HCT116 (cell line): ENCODE measurements around the gene EEF2KMT. TPM values are rescaled to one million over a fixed set of nuclear protein-coding genes. Genes with fewer than 3 reads are reported as not detected.

Source experiments
- ATAC-seq: fragments of 200-7000 bp; cut with Tn5 transposase; 2 replicates; pipeline ENCODE4 v1.9.1; 2020; ENCODE audit warnings: mild to moderate bottlenecking, moderate library complexity
- BruUV-seq: library from RNA; stranded (reverse); fragments of 400-500 nt; replicated peaks from 2 replicates; lab custom pipeline; 2021; lab: Mats Ljungman, UMichigan
- CTCF ChIA-PET: fragments of 300-600 bp; sonication (Branson Sonifier 250); formaldehyde crosslinking; loops from one replicate; lab custom pipeline; 2021; ENCODE audit warnings: antibody characterized with exemption; lab: Charles Lee
- POLR2A ChIA-PET: fragments of 300-600, 350-600 bp; sonication (Branson Sonifier 250); formaldehyde crosslinking; loops from one replicate; lab custom pipeline; 2021; ENCODE audit warnings: antibody characterized with exemption; lab: Charles Lee
- RAD21 ChIA-PET, 2 experiments: fragments of 300-600 bp; sonication (Branson Sonifier 250); formaldehyde crosslinking; loops; one replicate each; lab custom pipeline; 2023; ENCODE audit warnings: low total read pairs in 2 of 2; ENCODE audit not compliant: uncharacterized antibody in 2 of 2, unreplicated experiment in 2 of 2, low non-redundant PET in 1 of 2; lab: Charles Lee
- DNase-seq: peaks from one replicate; pipeline ENCODE4 v3.0.0-alpha.2; 2010; ENCODE audit warnings: low read depth, low spot score
- H2AFZ ChIP-seq: fragments of 200-600 bp; shearing (Covaris generic), sonication (generic); 2 replicates; pipeline ENCODE4 v1.6.1; 2017; ENCODE audit warnings: low read depth, mixed run types, mixed read lengths, antibody characterized with exemption, low read length; ENCODE audit not compliant: poor library complexity, severe bottlenecking
- H3K27ac ChIP-seq: 2 replicates; pipeline ENCODE4 v1.5.1; 2012; ENCODE audit warnings: low read depth, low read length
- H3K27me3 ChIP-seq: fragments of 200-600 bp; sonication (generic); 2 replicates; pipeline ENCODE4 v1.6.1; 2016; ENCODE audit warnings: mixed run types, low read length, mixed read lengths; ENCODE audit not compliant: insufficient read depth
- H3K36me3 ChIP-seq, 2 experiments: fragments of 200-500 bp in 1 of 2; fragments of 200-600 bp in 1 of 2; sonication (Bioruptor generic) in 1 of 2; sonication (generic) in 1 of 2; 2 replicates each; pipeline versions ENCODE4 v1.5.1 to v1.6.1; 2014 to 2016; ENCODE audit warnings: low read length in 2 of 2, inconsistent platforms in 1 of 2, mixed read lengths in 1 of 2, mixed run types in 1 of 2; ENCODE audit not compliant: insufficient read depth in 2 of 2, control insufficient read depth in 1 of 2
- H3K4me1 ChIP-seq, 2 experiments: fragments of 200-600 bp in 1 of 2; sonication (generic) in 1 of 2; 2 replicates each; pipeline versions ENCODE4 v1.5.1 to v1.6.1; 2012 to 2017; ENCODE audit warnings: low read length in 2 of 2, inconsistent platforms in 1 of 2, mild to moderate bottlenecking in 1 of 2, mixed read lengths in 1 of 2, mixed run types in 1 of 2, moderate library complexity in 1 of 2; ENCODE audit not compliant: insufficient read depth in 2 of 2, control insufficient read depth in 1 of 2
- H3K4me2 ChIP-seq: fragments of 200-600 bp; sonication (generic); 2 replicates; pipeline ENCODE4 v1.6.1; 2017; ENCODE audit warnings: mixed run types, low read length, mixed read lengths
- H3K4me3 ChIP-seq, 2 experiments: fragments of 200-600 bp in 1 of 2; sonication (generic) in 1 of 2; replicated peaks in 1 of 2; 2 replicates each; pipeline ENCODE4 v1.5.1; 2011 to 2016; ENCODE audit warnings: low read length in 2 of 2, control low read depth in 1 of 2, low read depth in 1 of 2, mild to moderate bottlenecking in 1 of 2, mixed read lengths in 1 of 2, mixed run types in 1 of 2
- H3K79me2 ChIP-seq: fragments of 200-600 bp; sonication (generic); 2 replicates; pipeline ENCODE4 v1.6.1; 2017; ENCODE audit warnings: mild to moderate bottlenecking, mixed run types, low read length, moderate library complexity, mixed read lengths; ENCODE audit not compliant: insufficient read depth
- H3K9ac ChIP-seq: fragments of 200-600 bp; sonication (generic); 2 replicates; pipeline ENCODE4 v1.6.1; 2016; ENCODE audit warnings: low read length, mixed read lengths
- H3K9me2 ChIP-seq: fragments of 200-600 bp; sonication (generic), shearing (Covaris generic); 2 replicates; pipeline ENCODE4 v1.6.1; 2017; ENCODE audit warnings: mixed run types, mild to moderate bottlenecking, moderate library complexity; ENCODE audit not compliant: insufficient read depth
- H3K9me3 ChIP-seq, 2 experiments: fragments of 200-500 bp in 1 of 2; fragments of 200-600 bp in 1 of 2; sonication (Bioruptor generic) in 1 of 2; sonication (generic) in 1 of 2; 2 replicates each; pipeline ENCODE4 v1.6.1; 2014 to 2017; ENCODE audit warnings: low read length in 2 of 2, mixed read lengths in 2 of 2, inconsistent platforms in 1 of 2, low read depth in 1 of 2, mild to moderate bottlenecking in 1 of 2, mixed run types in 1 of 2, moderate library complexity in 1 of 2; ENCODE audit not compliant: control insufficient read depth in 1 of 2, insufficient read depth in 1 of 2
- H4K20me1 ChIP-seq: fragments of 200-600 bp; sonication (generic), shearing (Covaris generic); 2 replicates; pipeline ENCODE4 v1.6.1; 2017; ENCODE audit warnings: mixed run types, mild to moderate bottlenecking, moderate library complexity; ENCODE audit not compliant: insufficient read depth
- ATF3 ChIP-seq: IDR thresholded peaks from 2 replicates; pipeline ENCODE4 v1.6.1; 2012
- CEBPB ChIP-seq: IDR thresholded peaks from 2 replicates; pipeline ENCODE4 v1.6.1; 2012; ENCODE audit warnings: low read depth
- CTCF ChIP-seq, 3 experiments: fragments of 200-600 bp in 1 of 3; sonication (generic) in 1 of 3; IDR thresholded peaks in 2 of 3; conservative IDR thresholded peaks in 1 of 3; 2 replicates each; pipeline ENCODE4 v1.5.1; 2012 to 2017; ENCODE audit warnings: low read depth in 2 of 3, low read length in 2 of 3, antibody characterized with exemption in 1 of 3, borderline replicate concordance in 1 of 3, control low read depth in 1 of 3, mild to moderate bottlenecking in 1 of 3, mixed read lengths in 1 of 3, mixed run types in 1 of 3, moderate library complexity in 1 of 3; ENCODE audit not compliant: insufficient read depth in 1 of 3
- FOSL1 ChIP-seq: IDR thresholded peaks from 2 replicates; pipeline ENCODE4 v1.6.1; 2012; ENCODE audit warnings: low read depth
- MAX ChIP-seq: IDR thresholded peaks from 2 replicates; pipeline ENCODE4 v1.6.1; 2012
- POLR2A ChIP-seq: IDR thresholded peaks from 2 replicates; pipeline ENCODE4 v1.7.0; 2011; ENCODE audit warnings: borderline replicate concordance; ENCODE audit not compliant: insufficient read depth, insufficient read length; ENCODE audit errors: extremely low read depth
- SRF ChIP-seq: IDR thresholded peaks from 2 replicates; pipeline ENCODE4 v1.6.1; 2012; ENCODE audit warnings: low read depth
- ZFX ChIP-seq: fragments of 450-650 bp; IDR thresholded peaks from 2 replicates; pipeline ENCODE4 v1.6.1; 2017
- intact Hi-C: fragments of 100-400 bp; cut with micrococcal nuclease; formaldehyde crosslinking; loops from 2 replicates; pipeline ENCODE4 v1.10.0; 2022
- total RNA-seq: library from RNA; stranded (reverse); gene quantifications from one replicate; pipeline ENCODE4 v1.2.1, GENCODE V29; 2021; ENCODE audit not compliant: unreplicated experiment

Gene EEF2KMT
- total RNA-seq, 1 experiment from 2014 or later: 25.6 TPM

GRCh38 chr16:5077304-5077703 lies 20.3 kb downstream of the EEF2KMT start:
- Histone ChIP-seq H3K9me2 (no peaks in the 10 kb centered on the region), H3K4me3 (no peak overlapping the region), H3K27me3 (no peaks in the 10 kb centered on the region), H3K9ac (no peak overlapping the region), H3K4me2 (no peak overlapping the region), H3K36me3 (peaks cover 0 to 13% of the 10 kb centered on the region in 2 experiments; a peak in 3 of 4 replicates), H3K4me1 (peaks cover 4 to 9% of the 10 kb centered on the region in 2 experiments; a peak in 3 of 4 replicates), H3K27ac (no peak overlapping the region), H4K20me1 (no peaks in the 10 kb centered on the region), H3K79me2 (peaks cover 28% of the 10 kb centered on the region), H2AFZ (no peak overlapping the region), H3K9me3 (no peaks in the 10 kb centered on the region)
- no peak for DNase-seq
- TF ChIP-seq POLR2A (no peak), ATF3 (no peak), SRF (no peak), CTCF (IDR thresholded peaks at IDR 0.05 in 2 of 3, conservative IDR thresholded peaks at IDR 0.05 in 1 of 3; ENCODE audit: borderline replicate concordance in 1 of 3, insufficient read depth in 1 of 3, low read depth in 2 of 3, low read length in 2 of 3) (no peak), CEBPB (no peak), ZFX (no peak), MAX (no peak), FOSL1 (no peak)
- POLR2A ChIA-PET: no interaction called here
- ATAC-seq: no peak
- RAD21 ChIA-PET: no interaction called here
- CTCF ChIA-PET: no interaction called here
- intact Hi-C loops: no loop called here
- no TSS peak for BruUV-seq

- POLR2A ChIA-PET: no interaction called here
- CTCF ChIA-PET: interaction anchor here (1.3 to 1.4 kb wide), 2 partner anchors 9 to 17 kb away, joined by 3 to 4 read pairs; no protein-coding TSS in a partner anchor
Measured at GRCh38 chr16:5075637-5076036, 22.0 kb downstream of the EEF2KMT start.

More at GRCh38 chr16:5075637-5076036, 22.0 kb downstream of the EEF2KMT start:
- Histone ChIP-seq H3K9me2 (no peaks in the 10 kb centered on the region), H3K4me3 (no peak overlapping the region), H3K27me3 (no peaks in the 10 kb centered on the region), H2AFZ (no peak overlapping the region)
- no TSS peak for BruUV-seq
- intact Hi-C loops: no loop called here
- TF ChIP-seq CEBPB: no peak
- TF ChIP-seq CTCF (IDR thresholded peaks at IDR 0.05 in 2 of 3, conservative IDR thresholded peaks at IDR 0.05 in 1 of 3; ENCODE audit: borderline replicate concordance in 1 of 3, insufficient read depth in 1 of 3, low read depth in 2 of 3, low read length in 2 of 3): 0 out of 6 replicates have a peak, but pooled peaks of 1 of the 3 experiments have one; percentile 13
- TF ChIP-seq, all 23 proteins: peak for 1
- RAD21 ChIA-PET: no interaction called here
- Histone ChIP-seq H3K4me1 (peaks cover 4 to 16% of the 10 kb centered on the region in 2 experiments; a peak in 3 of 4 replicates), H3K79me2 (peaks cover 33% of the 10 kb centered on the region), H4K20me1 (no peaks in the 10 kb centered on the region), H3K36me3 (peaks cover 0 to 13% of the 10 kb centered on the region in 2 experiments; a peak in 3 of 4 replicates), H3K27ac (no peak overlapping the region), H3K9ac (no peak overlapping the region), H3K4me2 (no peak overlapping the region), H3K9me3 (no peaks in the 10 kb centered on the region)
- ATAC-seq (peak; percentile 39; the same call in 1 of the 2 replicates), DNase-seq (no peak)
